ENCODE data around the gene PLAC8L1.
"Not testable (repeated sequence)": the region's sequence is repeated elsewhere in the genome, so short reads cannot be mapped to it uniquely, and the experiment has no call there.

- TF ChIP-seq, protein P1, sequence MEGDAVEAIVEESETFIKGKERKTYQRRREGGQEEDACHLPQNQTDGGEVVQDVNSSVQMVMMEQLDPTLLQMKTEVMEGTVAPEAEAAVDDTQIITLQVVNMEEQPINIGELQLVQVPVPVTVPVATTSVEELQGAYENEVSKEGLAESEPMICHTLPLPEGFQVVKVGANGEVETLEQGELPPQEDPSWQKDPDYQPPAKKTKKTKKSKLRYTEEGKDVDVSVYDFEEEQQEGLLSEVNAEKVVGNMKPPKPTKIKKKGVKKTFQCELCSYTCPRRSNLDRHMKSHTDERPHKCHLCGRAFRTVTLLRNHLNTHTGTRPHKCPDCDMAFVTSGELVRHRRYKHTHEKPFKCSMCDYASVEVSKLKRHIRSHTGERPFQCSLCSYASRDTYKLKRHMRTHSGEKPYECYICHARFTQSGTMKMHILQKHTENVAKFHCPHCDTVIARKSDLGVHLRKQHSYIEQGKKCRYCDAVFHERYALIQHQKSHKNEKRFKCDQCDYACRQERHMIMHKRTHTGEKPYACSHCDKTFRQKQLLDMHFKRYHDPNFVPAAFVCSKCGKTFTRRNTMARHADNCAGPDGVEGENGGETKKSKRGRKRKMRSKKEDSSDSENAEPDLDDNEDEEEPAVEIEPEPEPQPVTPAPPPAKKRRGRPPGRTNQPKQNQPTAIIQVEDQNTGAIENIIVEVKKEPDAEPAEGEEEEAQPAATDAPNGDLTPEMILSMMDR (conservative IDR thresholded peaks at IDR 0.05; ENCODE audit: low read length): not testable (repeated sequence)
- TF ChIP-seq EZH2phosphoT487 (IDR thresholded peaks at IDR 0.05; ENCODE audit: borderline replicate concordance, low read depth, low read length): not testable (repeated sequence)
Observed at GRCh38 chr5:146108870-146109269, 3.5 kb upstream of the PLAC8L1 start.
